ENCODE measurements around the gene PNPLA1.

GRCh38 chr6:36267731-36268477 is 2.0 kb upstream of the PNPLA1 start:
- no peak for TF ChIP-seq POLR2A (IDR thresholded peaks at IDR 0.05; ENCODE audit: low read depth, low read length)
- no peak for TF ChIP-seq POLR2AphosphoS5 (IDR thresholded peaks at IDR 0.05; ENCODE audit: low read depth, low read length)

All from GM12891 (cell line).